HL-60 (cell line): Measurements from ENCODE around the gene PTPRG.

ENCODE experiments used
- CTCF ChIP-seq: IDR thresholded peaks from one replicate; pipeline ENCODE4 v1.5.1; 2011; ENCODE audit warnings: low read length, control low read depth, inconsistent platforms; ENCODE audit not compliant: insufficient read depth
- GABPA ChIP-seq: IDR thresholded peaks from 2 replicates; pipeline ENCODE4 v1.6.1; 2012; ENCODE audit warnings: low read depth
- POLR2AphosphoS5 ChIP-seq: IDR thresholded peaks from 2 replicates; pipeline ENCODE4 v1.6.1; 2012; ENCODE audit warnings: low read depth
- REST ChIP-seq: IDR thresholded peaks from 2 replicates; pipeline ENCODE4 v1.6.1; 2012; ENCODE audit warnings: low read depth; ENCODE audit not compliant: insufficient replicate concordance

GRCh38 chr3:61855211-61855610 is 293.8 kb downstream of the PTPRG start:
- TF ChIP-seq REST (no peak), CTCF (no peak), POLR2AphosphoS5 (no peak), GABPA (no peak)
